SK-N-SH (cell line): Measurements from ENCODE around the gene ABHD15. TPM values are rescaled to one million over a fixed set of nuclear protein-coding genes. Genes with fewer than 3 reads are reported as not detected.

Source experiments
- CTCF ChIA-PET: fragments of 300-600, 350-600 bp; formaldehyde crosslinking; extraction: SDS; loops from one replicate; lab custom pipeline; 2021; lab: Yijun Ruan, JAX
- POLR2A ChIA-PET: fragments of 350-600 bp; sonication (Branson Sonifier 250); formaldehyde crosslinking; extraction: SDS; loops from one replicate; lab custom pipeline; 2020; ENCODE audit warnings: antibody characterized with exemption, inconsistent platforms; lab: Yijun Ruan, JAX
- DNase-seq: peaks from one replicate; pipeline ENCODE4 v3.0.0; 2012
- H2AFZ ChIP-seq: fragments of 200-600 bp; sonication (generic); 2 replicates; pipeline ENCODE4 v1.8.1; 2016; ENCODE audit warnings: antibody characterized with exemption, mild to moderate bottlenecking, low read depth
- H3F3A ChIP-seq: fragments of 200-600 bp; sonication (generic); replicated peaks from 2 replicates; pipeline ENCODE3; 2016; ENCODE audit warnings: antibody characterized with exemption, mild to moderate bottlenecking; ENCODE audit not compliant: insufficient read depth
- H3K27ac ChIP-seq, 2 experiments: fragments of 200-500 bp in 1 of 2; fragments of 200-600 bp in 1 of 2; sonication (Bioruptor generic) in 1 of 2; sonication (generic), shearing (Covaris generic) in 1 of 2; 2 replicates each; pipeline versions ENCODE4 v1.5.1 to v1.6.1; 2014 to 2016; ENCODE audit warnings: low read depth in 2 of 2, inconsistent platforms in 1 of 2, low read length in 1 of 2, mild to moderate bottlenecking in 1 of 2, mixed read lengths in 1 of 2
- H3K27me3 ChIP-seq: fragments of 200-600 bp; sonication (generic), shearing (Covaris generic); 2 replicates; pipeline ENCODE4 v1.6.1; 2016; ENCODE audit warnings: mixed run types; ENCODE audit not compliant: insufficient read depth
- H3K36me3 ChIP-seq, 2 experiments: fragments of 200-500 bp in 1 of 2; fragments of 200-600 bp in 1 of 2; sonication (Bioruptor generic) in 1 of 2; sonication (generic) in 1 of 2; replicated peaks in 1 of 2; 2 replicates each; pipeline versions ENCODE3 to v1.5.1; 2014 to 2016; ENCODE audit warnings: low read length in 1 of 2, mild to moderate bottlenecking in 1 of 2; ENCODE audit not compliant: insufficient read depth in 2 of 2, control insufficient read depth in 1 of 2
- H3K4me1 ChIP-seq, 2 experiments: fragments of 200-500 bp in 1 of 2; fragments of 200-600 bp in 1 of 2; sonication (Bioruptor generic) in 1 of 2; sonication (generic), shearing (Covaris generic) in 1 of 2; 2 replicates each; pipeline versions ENCODE4 v1.5.1 to v1.6.1; 2014 to 2016; ENCODE audit warnings: low read depth in 1 of 2, low read length in 1 of 2, mixed run types in 1 of 2; ENCODE audit not compliant: insufficient read depth in 2 of 2, control insufficient read depth in 1 of 2
- H3K4me2 ChIP-seq: fragments of 200-600 bp; sonication (generic), shearing (Covaris generic); 2 replicates; pipeline ENCODE4 v1.6.1; 2017; ENCODE audit warnings: mixed run types
- H3K4me3 ChIP-seq, 2 experiments: fragments of 200-500 bp in 1 of 2; fragments of 200-600 bp in 1 of 2; sonication (Bioruptor generic) in 1 of 2; sonication (generic), shearing (Covaris generic) in 1 of 2; 2 replicates each; pipeline versions ENCODE4 v1.5.1 to v1.8.1; 2014 to 2016; ENCODE audit warnings: low read depth in 2 of 2, inconsistent platforms in 1 of 2, low read length in 1 of 2, mild to moderate bottlenecking in 1 of 2, mixed read lengths in 1 of 2, moderate library complexity in 1 of 2
- H3K79me2 ChIP-seq: fragments of 200-600 bp; sonication (generic); 2 replicates; pipeline ENCODE4 v1.8.1; 2017; ENCODE audit warnings: mild to moderate bottlenecking; ENCODE audit not compliant: insufficient read depth
- H3K9ac ChIP-seq: fragments of 200-600 bp; sonication (generic); 2 replicates; pipeline ENCODE4 v1.6.1; 2017; ENCODE audit warnings: mixed run types
- H3K9me2 ChIP-seq: fragments of 200-600 bp; sonication (generic); 2 replicates; pipeline ENCODE4 v1.6.1; 2017; ENCODE audit warnings: mixed run types
- H3K9me3 ChIP-seq: fragments of 200-600 bp; sonication (generic); 2 replicates; pipeline ENCODE4 v1.6.1; 2017; ENCODE audit warnings: mixed run types, mild to moderate bottlenecking, moderate library complexity
- H4K20me1 ChIP-seq: fragments of 200-600 bp; sonication (generic); 2 replicates; pipeline ENCODE4 v1.6.1; 2017; ENCODE audit warnings: mild to moderate bottlenecking, mixed run types; ENCODE audit not compliant: insufficient read depth
- EP300 ChIP-seq, 2 experiments: IDR thresholded peaks; 2 replicates each; pipeline versions ENCODE4 v1.4.0 to v1.6.1; 2012; ENCODE audit warnings: borderline replicate concordance in 1 of 2, low read depth in 1 of 2, low read length in 1 of 2
- GATA2 ChIP-seq: sonication (generic); formaldehyde crosslinking; IDR thresholded peaks from 2 replicates; pipeline ENCODE4 v1.5.0; 2020; ENCODE audit warnings: mild to moderate bottlenecking, missing genetic modification reagents
- JUND ChIP-seq: IDR thresholded peaks from 2 replicates; pipeline ENCODE4 v1.4.0; 2012
- MXI1 ChIP-seq: IDR thresholded peaks from 2 replicates; pipeline ENCODE4 v1.6.1; 2012; ENCODE audit warnings: mild to moderate bottlenecking, low read depth, low read length, improper control_type of control experiment
- NFIC ChIP-seq: IDR thresholded peaks from 2 replicates; pipeline ENCODE4 v1.4.0; 2012; ENCODE audit warnings: borderline replicate concordance
- RAD21 ChIP-seq: IDR thresholded peaks from 2 replicates; pipeline ENCODE4 v1.6.1; 2012; ENCODE audit warnings: mild to moderate bottlenecking, low read length
- RCOR1 ChIP-seq: fragments of 150-350 bp; IDR thresholded peaks from 2 replicates; pipeline ENCODE4 v1.6.1; 2017; ENCODE audit warnings: antibody characterized with exemption, low read length
- RFX5 ChIP-seq: IDR thresholded peaks from 2 replicates; pipeline ENCODE4 v1.6.1; 2012; ENCODE audit warnings: mild to moderate bottlenecking, improper control_type of control experiment, low read length
- TAF1 ChIP-seq: IDR thresholded peaks from 2 replicates; pipeline ENCODE4 v1.6.1; 2012; ENCODE audit warnings: low read depth, mild to moderate bottlenecking, low read length, moderate library complexity, borderline replicate concordance
- TEAD4 ChIP-seq: IDR thresholded peaks from 2 replicates; pipeline ENCODE4 v1.4.0; 2012; ENCODE audit warnings: mild to moderate bottlenecking, borderline replicate concordance; ENCODE audit not compliant: insufficient read depth
- YY1 ChIP-seq: IDR thresholded peaks from 2 replicates; pipeline ENCODE4 v1.4.0; 2012; ENCODE audit warnings: low read depth, mild to moderate bottlenecking
- WGBS: methylation state at CpG from one replicate; pipeline ENCODE4 v1.1.6; 2017; ENCODE audit warnings: low lambda C conversion rate; 5-methylcytosine and 5-hydroxymethylcytosine counted together
- polyA plus RNA-seq, 3 experiments: library from polyadenylated mRNA; depleted of rRNA; stranded (reverse); fragments of >200 nt; gene quantifications; 2 replicates each; pipeline ENCODE4 v1.2.3, GENCODE V29; 2012
- TF ChIP-seq, protein P1 (sequence below): IDR thresholded peaks from 2 replicates; pipeline ENCODE4 v1.4.0; 2012; ENCODE audit warnings: low read depth, borderline replicate concordance
- TF ChIP-seq, protein P2 (sequence below): IDR thresholded peaks from 2 replicates; pipeline ENCODE4 v1.6.1; 2012; ENCODE audit warnings: mild to moderate bottlenecking, low read depth, low read length, moderate library complexity

ABHD15 gene
- polyA plus RNA-seq, 1 of the 3 experiments (the other 2 are of a cell fraction): 7.0 TPM

DNA sequence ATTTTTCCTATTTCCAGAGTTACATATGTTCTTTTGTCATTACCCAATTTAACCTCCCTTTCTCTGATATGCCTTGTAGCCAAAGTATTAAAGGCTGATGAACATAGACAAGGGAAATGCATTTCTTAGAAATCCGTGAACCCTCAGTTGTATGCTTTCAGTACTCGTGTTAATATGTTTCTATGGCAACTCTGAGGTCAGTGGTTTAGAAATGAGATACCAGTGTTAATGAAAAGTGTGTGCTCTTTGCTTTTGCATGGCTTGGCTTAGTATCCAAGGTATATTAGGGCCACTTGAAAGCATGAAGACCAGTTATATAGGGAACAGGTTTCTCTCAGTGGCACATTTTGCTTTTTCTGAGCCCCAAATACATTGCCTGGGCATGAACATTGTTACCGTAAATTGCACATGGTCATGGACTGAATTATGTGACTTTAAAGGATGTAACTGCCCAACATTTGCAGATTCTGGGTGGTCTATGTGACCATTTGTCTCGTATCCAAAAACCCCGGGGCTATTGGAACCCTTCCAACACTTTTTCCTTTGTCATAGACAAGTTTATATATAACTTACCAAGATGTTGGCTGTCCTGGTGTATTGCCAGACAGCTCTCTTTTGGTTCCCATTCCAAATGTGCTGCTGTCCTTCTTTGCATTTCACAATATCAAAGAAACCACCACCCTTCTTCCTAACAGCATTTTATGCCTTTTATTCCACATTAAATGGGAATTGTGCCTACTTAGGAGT lies 17.5 kb downstream of the ABHD15 start:
- H3K9ac ChIP-seq: no peak overlapping the region
- H3K27me3 ChIP-seq: no peaks in the 10 kb centered on the region
- H3K4me1 ChIP-seq: peaks cover 4 to 7% of the 10 kb centered on the region in 2 experiments; a peak in 3 of 4 replicates
- H3K79me2 ChIP-seq: no peaks in the 10 kb centered on the region
- ChIA-PET CTCF (interaction anchor here (0.9 to 2.1 kb wide), 4 partner anchors 12 to 179 kb away, joined by 3 to 7 read pairs (median 4); no protein-coding TSS in a partner anchor), POLR2A (no interaction called here)
- peak overlapping the region in 1 of 2 experiments; percentile 47; a peak in 1 of 4 replicates for H3K27ac ChIP-seq
- 59% methylated on average over 5 of the region's 5 CpGs for WGBS
- no peaks in the 10 kb centered on the region for H3K9me3 ChIP-seq
- peaks cover 23 to 34% of the 10 kb centered on the region in 2 experiments for H3K36me3 ChIP-seq
- H3K4me3 ChIP-seq: no peak overlapping the region
- H2AFZ ChIP-seq: no peak overlapping the region
- H4K20me1 ChIP-seq: no peaks in the 10 kb centered on the region
- no peaks in the 10 kb centered on the region for H3F3A ChIP-seq
- DNase-seq: peak; percentile 25
- no peaks in the 10 kb centered on the region for H3K9me2 ChIP-seq
- H3K4me2 ChIP-seq: no peak overlapping the region
- TF ChIP-seq GATA2 (CRISPR knock-in tag) (no peak), RFX5 (no peak), RCOR1 (no peak), RAD21 (no peak), YY1 (no peak), NFIC (no peak), MXI1 (no peak), JUND (no peak)
- TF ChIP-seq, protein P1, sequence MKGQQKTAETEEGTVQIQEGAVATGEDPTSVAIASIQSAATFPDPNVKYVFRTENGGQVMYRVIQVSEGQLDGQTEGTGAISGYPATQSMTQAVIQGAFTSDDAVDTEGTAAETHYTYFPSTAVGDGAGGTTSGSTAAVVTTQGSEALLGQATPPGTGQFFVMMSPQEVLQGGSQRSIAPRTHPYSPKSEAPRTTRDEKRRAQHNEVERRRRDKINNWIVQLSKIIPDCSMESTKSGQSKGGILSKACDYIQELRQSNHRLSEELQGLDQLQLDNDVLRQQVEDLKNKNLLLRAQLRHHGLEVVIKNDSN: no peak

DNA sequence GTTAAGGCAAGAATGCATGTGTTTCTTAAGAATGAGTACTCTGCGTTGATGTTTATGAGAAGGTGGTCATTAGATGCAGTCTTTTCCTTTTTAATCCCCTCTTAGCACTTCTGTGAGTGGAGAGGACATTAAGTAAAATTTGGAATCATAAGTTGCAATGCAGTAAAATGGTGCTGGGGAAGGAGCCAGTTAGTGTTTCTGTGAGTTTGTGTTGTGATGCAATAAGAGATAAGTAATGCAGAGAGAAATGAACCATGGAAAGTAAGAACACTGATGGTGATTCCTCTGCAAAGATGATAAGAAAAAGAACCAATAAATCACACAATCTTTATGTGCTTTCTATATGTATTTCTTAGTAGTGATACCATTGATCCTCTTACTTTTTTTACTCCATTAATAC lies 20.0 kb downstream of the ABHD15 start:
- DNase-seq: no peak
- Histone ChIP-seq H4K20me1 (no peaks in the 10 kb centered on the region), H3K9me2 (no peaks in the 10 kb centered on the region), H3K27me3 (no peaks in the 10 kb centered on the region), H3K9me3 (no peaks in the 10 kb centered on the region), H3K36me3 (peaks cover 45 to 58% of the 10 kb centered on the region in 2 experiments), H3F3A (no peaks in the 10 kb centered on the region), H3K27ac (no peak overlapping the region), H2AFZ (no peak overlapping the region), H3K4me2 (no peak overlapping the region), H3K4me1 (peaks cover 4 to 7% of the 10 kb centered on the region in 2 experiments; a peak in 3 of 4 replicates), H3K4me3 (no peak overlapping the region), H3K9ac (no peak overlapping the region), H3K79me2 (no peaks in the 10 kb centered on the region)
- CTCF ChIA-PET: interaction anchor here (3.1 kb wide), 1 partner anchor 10 kb away, joined by 14 read pairs; no protein-coding TSS in a partner anchor
- POLR2A ChIA-PET: no interaction called here
- WGBS: 100% methylated on average over 1 of the region's 1 CpG
- TF ChIP-seq, protein P2, sequence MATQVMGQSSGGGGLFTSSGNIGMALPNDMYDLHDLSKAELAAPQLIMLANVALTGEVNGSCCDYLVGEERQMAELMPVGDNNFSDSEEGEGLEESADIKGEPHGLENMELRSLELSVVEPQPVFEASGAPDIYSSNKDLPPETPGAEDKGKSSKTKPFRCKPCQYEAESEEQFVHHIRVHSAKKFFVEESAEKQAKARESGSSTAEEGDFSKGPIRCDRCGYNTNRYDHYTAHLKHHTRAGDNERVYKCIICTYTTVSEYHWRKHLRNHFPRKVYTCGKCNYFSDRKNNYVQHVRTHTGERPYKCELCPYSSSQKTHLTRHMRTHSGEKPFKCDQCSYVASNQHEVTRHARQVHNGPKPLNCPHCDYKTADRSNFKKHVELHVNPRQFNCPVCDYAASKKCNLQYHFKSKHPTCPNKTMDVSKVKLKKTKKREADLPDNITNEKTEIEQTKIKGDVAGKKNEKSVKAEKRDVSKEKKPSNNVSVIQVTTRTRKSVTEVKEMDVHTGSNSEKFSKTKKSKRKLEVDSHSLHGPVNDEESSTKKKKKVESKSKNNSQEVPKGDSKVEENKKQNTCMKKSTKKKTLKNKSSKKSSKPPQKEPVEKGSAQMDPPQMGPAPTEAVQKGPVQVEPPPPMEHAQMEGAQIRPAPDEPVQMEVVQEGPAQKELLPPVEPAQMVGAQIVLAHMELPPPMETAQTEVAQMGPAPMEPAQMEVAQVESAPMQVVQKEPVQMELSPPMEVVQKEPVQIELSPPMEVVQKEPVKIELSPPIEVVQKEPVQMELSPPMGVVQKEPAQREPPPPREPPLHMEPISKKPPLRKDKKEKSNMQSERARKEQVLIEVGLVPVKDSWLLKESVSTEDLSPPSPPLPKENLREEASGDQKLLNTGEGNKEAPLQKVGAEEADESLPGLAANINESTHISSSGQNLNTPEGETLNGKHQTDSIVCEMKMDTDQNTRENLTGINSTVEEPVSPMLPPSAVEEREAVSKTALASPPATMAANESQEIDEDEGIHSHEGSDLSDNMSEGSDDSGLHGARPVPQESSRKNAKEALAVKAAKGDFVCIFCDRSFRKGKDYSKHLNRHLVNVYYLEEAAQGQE: no peak
- TF ChIP-seq TAF1 (no peak), TEAD4 (no peak), EP300 (IDR thresholded peaks at IDR 0.05; ENCODE audit: borderline replicate concordance in 1 of 2, low read depth in 1 of 2, low read length in 1 of 2) (no peak)
